ENCODE measurements around the gene BRAP.
"Not testable (repeated sequence)": the region's sequence is repeated elsewhere in the genome, so short reads cannot be mapped to it uniquely, and the experiment has no call there.

Gene BRAP

GRCh38 chr12:111606767-111607230 is 79.0 kb downstream of the BRAP start:
- no peak for DNase-seq

DNA sequence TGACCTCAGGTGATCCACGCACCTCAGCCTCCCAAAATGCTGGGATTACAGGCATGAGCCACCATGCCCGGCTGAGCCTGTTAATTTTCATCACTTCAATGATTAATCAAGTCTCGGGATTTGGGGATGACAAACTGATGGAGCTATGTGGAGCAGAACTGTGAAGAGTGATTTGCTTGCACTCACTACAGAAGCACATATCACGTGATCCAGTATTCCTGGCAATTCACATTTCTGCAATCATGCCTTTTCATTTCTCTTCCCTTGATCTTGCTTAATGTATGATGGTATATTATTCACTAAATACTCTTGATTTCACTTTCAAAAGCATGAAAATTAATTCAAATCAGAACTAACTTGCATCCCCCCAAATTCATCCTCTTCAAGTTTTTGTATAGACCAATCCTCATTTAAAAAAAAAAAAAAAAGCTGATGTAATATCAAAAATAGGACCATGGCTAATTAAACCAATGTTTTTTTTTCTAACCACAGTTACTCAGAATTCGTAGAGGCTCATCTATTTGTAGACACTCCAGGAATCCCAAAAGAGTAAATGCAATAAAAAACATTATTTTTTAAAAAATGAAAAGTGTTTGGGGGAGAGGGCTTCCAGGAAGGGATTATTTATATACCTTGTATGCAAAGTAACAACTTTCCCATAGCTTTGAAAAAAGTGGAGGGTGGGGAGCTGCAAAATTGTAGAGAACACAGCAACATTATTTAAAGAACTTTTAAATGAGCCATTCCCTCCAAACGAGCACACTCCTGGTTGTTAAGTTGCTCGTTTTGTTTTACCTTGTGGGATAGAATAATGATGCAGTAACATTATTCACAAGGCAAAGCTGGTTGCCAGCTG is 79.6 kb downstream of the BRAP start:
- DNase-seq: no peak

DNA sequence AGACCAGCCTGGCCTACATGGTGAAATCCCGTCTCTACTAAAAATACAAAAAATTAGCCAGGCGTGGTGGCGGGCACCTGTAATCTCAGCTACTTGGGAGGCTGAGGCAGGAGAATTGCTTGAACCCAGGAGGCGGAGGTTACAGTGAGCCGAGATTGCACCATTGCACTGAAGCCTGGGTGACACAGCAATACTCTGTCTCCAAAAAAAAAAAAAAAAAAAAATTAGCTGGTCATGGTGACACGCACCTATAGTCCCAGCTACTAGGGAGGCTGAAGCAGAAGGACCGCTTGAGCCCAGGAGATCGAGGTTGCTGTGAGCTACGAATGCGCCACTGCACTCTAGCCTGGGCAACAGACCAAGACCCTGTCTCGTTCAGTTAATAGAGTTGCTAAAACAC is 82.9 kb downstream of the BRAP start:
- DNase-seq: not testable (repeated sequence)

- DNase-seq: no peak
These were observed 83.4 kb downstream of the BRAP start for GRCh38 chr12:111602348-111602747.

GRCh38 chr12:111600986-111601385 is 84.8 kb downstream of the BRAP start:
- not testable (repeated sequence) for DNase-seq

GRCh38 chr12:111600205-111600642 is 85.5 kb downstream of the BRAP start:
- DNase-seq: no peak

GRCh38 chr12:111599453-111600204 is 86.1 kb downstream of the BRAP start:
- DNase-seq: peak; percentile 88 to 95

DNA sequence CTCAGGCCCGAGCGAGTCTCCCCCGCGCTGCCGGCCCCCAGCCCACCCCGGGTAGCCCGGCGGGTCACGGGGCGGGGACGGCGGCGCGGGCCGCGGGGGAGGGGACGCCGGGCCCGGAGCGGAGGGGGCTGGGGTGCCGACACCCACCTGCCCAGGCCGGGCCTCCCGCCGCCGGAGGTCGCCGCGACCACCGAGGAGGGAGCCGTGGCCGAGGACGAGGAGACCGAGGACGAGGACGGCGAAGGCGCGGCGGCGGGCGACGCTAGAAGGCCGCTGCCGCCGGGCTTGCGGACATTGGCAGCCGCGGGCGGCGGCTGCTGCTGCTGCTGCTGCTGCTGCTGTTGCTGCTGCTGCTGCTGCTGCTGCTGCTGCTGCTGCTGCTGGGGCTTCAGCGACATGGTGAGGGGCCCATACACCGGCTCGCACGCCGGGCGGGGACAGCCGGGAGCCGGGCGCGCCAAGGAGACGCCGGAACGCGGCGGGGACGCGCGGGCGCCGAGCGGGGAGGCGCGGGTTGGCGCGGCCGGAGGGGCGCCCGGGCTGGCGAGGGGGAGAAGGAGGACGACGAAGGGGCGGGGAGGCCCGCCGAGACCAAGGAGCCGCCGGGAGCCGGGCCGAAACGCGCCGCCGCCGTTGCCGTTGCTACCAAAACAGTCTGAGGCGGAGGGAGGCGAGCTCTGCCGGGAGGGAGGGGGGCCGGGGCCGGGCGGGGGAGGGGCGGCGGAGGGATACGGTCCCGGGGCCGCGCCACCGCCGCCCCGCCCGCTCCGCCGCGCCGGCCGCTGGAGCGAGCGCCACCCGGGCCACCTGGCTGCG is 86.9 kb downstream of the BRAP start, which contains the start of gene ATXN2:
TSS of gene ATXN2 (minus strand) at position 679 of the 816 bp plus-strand sequence. CDS start at position 398, 281 bp downstream.
- DNase-seq: peak; percentile 60 to 89

GRCh38 chr12:111597831-111598636 is 87.7 kb downstream of the BRAP start:
- DNase-seq: peak in 1 of 2 experiments; percentile 30

GRCh38 chr12:111596985-111597830 is 88.5 kb downstream of the BRAP start:
- DNase-seq: peak in 1 of 2 experiments; percentile 21

DNA sequence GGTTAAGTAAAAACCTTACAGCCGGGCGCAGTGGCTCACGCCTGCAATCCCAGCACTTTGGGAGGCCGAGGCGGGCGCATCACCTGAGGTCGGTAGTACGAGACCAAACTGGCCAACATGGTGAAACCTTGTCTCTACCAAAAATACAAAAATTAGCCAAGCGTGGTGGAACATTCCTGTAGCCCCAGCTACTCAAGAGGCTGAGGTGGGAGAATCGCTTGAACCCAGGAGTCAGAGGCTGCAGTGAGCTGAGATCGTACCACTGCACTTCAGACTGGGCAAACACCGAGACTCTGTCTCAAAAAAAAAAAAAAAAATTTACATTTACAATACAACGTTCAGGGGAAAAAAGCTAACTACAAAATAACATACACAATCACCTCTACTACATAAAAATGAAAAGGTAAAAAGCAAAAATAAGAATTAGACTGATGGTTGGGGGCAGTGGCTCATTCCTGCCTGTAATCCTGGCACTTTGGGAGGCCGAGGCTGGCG is 90.4 kb downstream of the BRAP start:
- DNase-seq: not testable (repeated sequence)
